IMR-90 (cell line): ENCODE measurements around the gene GABBR2. TPM values are rescaled to one million over a fixed set of nuclear protein-coding genes. Genes with fewer than 3 reads are reported as not detected.

Experiments used
- ATAC-seq: fragments of 200-7000 bp; cut with Tn5 transposase; 2 replicates; pipeline ENCODE4 v1.9.1; 2020; ENCODE audit warnings: low read depth, mild to moderate bottlenecking, moderate library complexity
- BruUV-seq: library from RNA; stranded (reverse); fragments of 400-500 nt; replicated peaks from 2 replicates; lab custom pipeline; 2021; lab: Mats Ljungman, UMichigan
- CTCF ChIA-PET: fragments of 300-600 bp; formaldehyde crosslinking; extraction: SDS; loops from one replicate; lab custom pipeline; 2021; ENCODE audit warnings: antibody characterized with exemption; lab: Yijun Ruan, JAX
- POLR2A ChIA-PET: fragments of 300-600 bp; sonication (Branson Sonifier 250); formaldehyde crosslinking; loops from one replicate; lab custom pipeline; 2022; ENCODE audit warnings: antibody characterized with exemption; ENCODE audit not compliant: unreplicated experiment; lab: Charles Lee
- DNase-seq: peaks from one replicate; pipeline ENCODE4 v3.0.0; 2013
- H2AFZ ChIP-seq: replicated peaks from 2 replicates; pipeline ENCODE3; 2013; ENCODE audit warnings: low read length, mild to moderate bottlenecking; ENCODE audit not compliant: poor library complexity
- H2AK5ac ChIP-seq: 2 replicates; pipeline ENCODE4 v1.6.1; 2013; ENCODE audit warnings: low read depth, low read length, inconsistent platforms
- H2AK9ac ChIP-seq: replicated peaks from 2 replicates; pipeline ENCODE3; 2013; ENCODE audit warnings: mild to moderate bottlenecking, low read depth, low read length, moderate library complexity; ENCODE audit not compliant: poor library complexity
- H2BK120ac ChIP-seq: 2 replicates; pipeline ENCODE4 v1.6.1; 2013; ENCODE audit warnings: low read depth, low read length, inconsistent platforms
- H2BK15ac ChIP-seq: 3 replicates; pipeline ENCODE4 v1.6.1; 2013; ENCODE audit warnings: low read depth, low read length, inconsistent platforms
- H2BK20ac ChIP-seq: 2 replicates; pipeline ENCODE4 v1.6.1; 2013; ENCODE audit warnings: low read depth, mild to moderate bottlenecking, inconsistent platforms, low read length, moderate library complexity
- H2BK5ac ChIP-seq: 2 replicates; pipeline ENCODE4 v1.6.1; 2013; ENCODE audit warnings: mild to moderate bottlenecking, low read depth, low read length, inconsistent platforms; ENCODE audit not compliant: poor library complexity, severe bottlenecking
- H3K14ac ChIP-seq: replicated peaks from 2 replicates; pipeline ENCODE4 v1.6.1; 2013; ENCODE audit warnings: low read depth, low read length, inconsistent platforms
- H3K18ac ChIP-seq: 2 replicates; pipeline ENCODE4 v1.6.1; 2013; ENCODE audit warnings: low read depth, low read length, control low read depth
- H3K23ac ChIP-seq: 2 replicates; pipeline ENCODE4 v1.6.1; 2013; ENCODE audit warnings: low read depth, low read length, inconsistent platforms
- H3K27ac ChIP-seq: 2 replicates; pipeline ENCODE4 v1.5.1; 2013; ENCODE audit warnings: mild to moderate bottlenecking, control low read depth, low read length; ENCODE audit not compliant: insufficient read depth
- H3K27me3 ChIP-seq: 2 replicates; pipeline ENCODE4 v1.6.1; 2013; ENCODE audit warnings: low read length; ENCODE audit not compliant: control insufficient read depth, insufficient read depth
- H3K36me3 ChIP-seq: 2 replicates; pipeline ENCODE4 v1.6.1; 2013; ENCODE audit warnings: low read length, mixed read lengths; ENCODE audit not compliant: control insufficient read depth, insufficient read depth
- H3K4ac ChIP-seq: 2 replicates; pipeline ENCODE4 v1.6.1; 2013; ENCODE audit warnings: low read depth, low read length, inconsistent platforms
- H3K4me1 ChIP-seq: 2 replicates; pipeline ENCODE4 v1.6.1; 2013; ENCODE audit warnings: low read length, mixed read lengths; ENCODE audit not compliant: control insufficient read depth, insufficient read depth
- H3K4me2 ChIP-seq: 2 replicates; pipeline ENCODE4 v1.6.1; 2013; ENCODE audit warnings: low read depth, mild to moderate bottlenecking, control low read depth, low read length, moderate library complexity
- H3K4me3 ChIP-seq: 2 replicates; pipeline ENCODE4 v1.5.1; 2013; ENCODE audit warnings: low read depth, mild to moderate bottlenecking, control low read depth, low read length, moderate library complexity; ENCODE audit not compliant: insufficient read depth
- H3K56ac ChIP-seq: 2 replicates; pipeline ENCODE4 v1.6.1; 2013; ENCODE audit warnings: low read length, inconsistent platforms; ENCODE audit not compliant: insufficient read depth; ENCODE audit errors: extremely low read depth
- H3K79me1 ChIP-seq, 2 experiments: 2 replicates each; pipeline ENCODE4 v1.6.1; 2013; ENCODE audit warnings: low read length in 2 of 2, inconsistent platforms in 1 of 2, low read depth in 1 of 2
- H3K9ac ChIP-seq: 2 replicates; pipeline ENCODE4 v1.6.1; 2013; ENCODE audit warnings: low read depth, low read length, control low read depth
- H3K9me1 ChIP-seq: 2 replicates; pipeline ENCODE4 v1.6.1; 2013; ENCODE audit warnings: low read length, inconsistent platforms; ENCODE audit not compliant: insufficient read depth
- H3K9me3 ChIP-seq: 2 replicates; pipeline ENCODE4 v1.6.1; 2013; ENCODE audit warnings: low read length; ENCODE audit not compliant: control insufficient read depth, insufficient read depth
- H4K20me1 ChIP-seq: 2 replicates; pipeline ENCODE4 v1.6.1; 2013; ENCODE audit warnings: low read length, inconsistent platforms; ENCODE audit not compliant: insufficient read depth
- H4K5ac ChIP-seq: 2 replicates; pipeline ENCODE4 v1.6.1; 2013; ENCODE audit warnings: mild to moderate bottlenecking, low read depth, low read length, control low read depth
- H4K8ac ChIP-seq, 2 experiments: 2 replicates each; pipeline ENCODE4 v1.6.1; 2013; ENCODE audit warnings: low read depth in 2 of 2, low read length in 2 of 2, control low read depth in 1 of 2, inconsistent platforms in 1 of 2
- H4K91ac ChIP-seq: 2 replicates; pipeline ENCODE4 v1.6.1; 2013; ENCODE audit warnings: low read depth, low read length, inconsistent platforms; ENCODE audit not compliant: insufficient read depth
- BHLHE40 ChIP-seq: fragments of 150-350 bp; IDR thresholded peaks from 2 replicates; pipeline ENCODE4 v1.6.1; 2016; ENCODE audit warnings: mild to moderate bottlenecking, low read depth, low read length
- CHD1 ChIP-seq: IDR thresholded peaks from 2 replicates; pipeline ENCODE4 v1.6.1; 2012; ENCODE audit warnings: low read depth, low read length, improper control_type of control experiment
- CTCF ChIP-seq: conservative IDR thresholded peaks from 2 replicates; pipeline ENCODE4 v1.5.1; 2012; ENCODE audit warnings: mild to moderate bottlenecking, low read depth, low read length, improper control_type of control experiment
- ELK1 ChIP-seq: fragments of 150-350 bp; IDR thresholded peaks from 2 replicates; pipeline ENCODE4 v1.6.1; 2016; ENCODE audit warnings: low read depth, mild to moderate bottlenecking, low read length, moderate library complexity, borderline replicate concordance
- FOS ChIP-seq: fragments of 150-350 bp; IDR thresholded peaks from 2 replicates; pipeline ENCODE4 v1.6.1; 2016; ENCODE audit warnings: low read depth, low read length
- MXI1 ChIP-seq: IDR thresholded peaks from 2 replicates; pipeline ENCODE4 v1.6.1; 2012; ENCODE audit warnings: low read depth, mild to moderate bottlenecking, low read length, moderate library complexity, borderline replicate concordance
- NFE2L2 ChIP-seq: fragments of 150-350 bp; IDR thresholded peaks from 2 replicates; pipeline ENCODE4 v1.6.1; 2016; ENCODE audit warnings: low read depth, mild to moderate bottlenecking, low read length
- POLR2A ChIP-seq: IDR thresholded peaks from 2 replicates; pipeline ENCODE4 v1.6.1; 2012; ENCODE audit warnings: mild to moderate bottlenecking, low read depth, low read length
- RAD21 ChIP-seq: IDR thresholded peaks from 2 replicates; pipeline ENCODE4 v1.6.1; 2012; ENCODE audit warnings: low read length, improper control_type of control experiment
- RCOR1 ChIP-seq: IDR thresholded peaks from 2 replicates; pipeline ENCODE4 v1.6.1; 2012; ENCODE audit warnings: mild to moderate bottlenecking, low read length, improper control_type of control experiment; ENCODE audit not compliant: insufficient replicate concordance
- WGBS, 2 experiments: methylation state at CpG; one replicate each; pipeline versions ENCODE4 v1.1.5 to v1.1.7; 2013; ENCODE audit warnings: missing lambda C conversion rate in 2 of 2; ENCODE audit not compliant: insufficient read length in 1 of 2; ENCODE audit errors: extremely low coverage in 2 of 2; 5-methylcytosine and 5-hydroxymethylcytosine counted together
- dilution Hi-C: fragments of 300-500 bp; cut with HindIII; formaldehyde crosslinking; loops from one replicate; pipeline ENCODE4 v1.14.3; 2018; ENCODE audit warnings: low sequenced_read_pairs; ENCODE audit not compliant: unreplicated experiment
- in situ Hi-C: fragments of 300-500 bp; cut with MboI; formaldehyde crosslinking; loops from 3 replicates; pipeline ENCODE4 v1.14.3; 2019; ENCODE audit warnings: low sequenced_read_pairs, inconsistent platforms, mixed read lengths
- intact Hi-C: fragments of 100-400 bp; cut with micrococcal nuclease; formaldehyde crosslinking; loops from 2 replicates; pipeline ENCODE4 v1.10.0; 2022
- polyA plus RNA-seq, 3 experiments: library from polyadenylated mRNA; depleted of rRNA; stranded (reverse); fragments of >200 nt; gene quantifications; 2 replicates each; pipeline ENCODE4 v1.2.3, GENCODE V29; 2012; ENCODE audit warnings: low replicate concordance in 1 of 3
- total RNA-seq: library from RNA; depleted of rRNA; stranded (reverse); fragments of >200 nt; gene quantifications from 2 replicates; pipeline ENCODE4 v1.2.3, GENCODE V29; 2012

The GABBR2 gene
- total and polyA plus RNA-seq, 2 of the 4 experiments (the other 2 are of a cell fraction), result 14.2 to 20.3 TPM

- peak overlapping the region; percentile 91 for H3K4ac ChIP-seq
- peak overlapping the region; percentile 11 for H3K4me2 ChIP-seq
- H3K23ac ChIP-seq, result peak overlapping the region; percentile 53; the same call in 1 of the 2 replicates
- dilution Hi-C loops (no loop called here), intact Hi-C loops (loop anchor here (5.0 to 10.0 kb wide), 2 partner anchors 106 to 237 kb away; no protein-coding TSS in a partner anchor), in situ Hi-C loops (no loop called here)
- peak overlapping the region; percentile 31; the same call in 1 of the 2 replicates for H4K5ac ChIP-seq
- H2AFZ ChIP-seq, result peak overlapping the region; percentile 11
- peak overlapping the region; percentile 84; the same call in 1 of the 2 replicates for H3K56ac ChIP-seq
- H3K14ac ChIP-seq, result peak overlapping the region; percentile 62; the same call in 1 of the 2 replicates
- peaks cover 24% of the 10 kb centered on the region for H3K4me1 ChIP-seq
- no peaks in the 10 kb centered on the region for H3K9me3 ChIP-seq
- H4K91ac ChIP-seq, result peak overlapping the region; percentile 90
- no peak overlapping the region for H2AK9ac ChIP-seq
- ATAC-seq (peak; percentile 88), DNase-seq (peak; percentile 97)
- ChIA-PET CTCF (interaction anchor here (1.2 to 1.9 kb wide), 2 partner anchors 63 to 67 kb away, joined by 5 read pairs; no protein-coding TSS in a partner anchor), POLR2A (no interaction called here)
- H3K9ac ChIP-seq, result peak overlapping the region; percentile 31; the same call in 1 of the 2 replicates
- BruUV-seq, result no TSS peak
- peak overlapping the region; percentile 84 for H2BK5ac ChIP-seq
- H2AK5ac ChIP-seq, result no peak overlapping the region; the same call in 1 of the 2 replicates
- no peak overlapping the region for H3K4me3 ChIP-seq
- H4K8ac ChIP-seq, result peak overlapping the region; percentile 61 to 73; a peak in 3 of 4 replicates
- H4K20me1 ChIP-seq, result peaks cover 3% of the 10 kb centered on the region; the same call in 1 of the 2 replicates
- H2BK20ac ChIP-seq, result peak overlapping the region; percentile 95
- peaks cover 25% of the 10 kb centered on the region for H3K9me1 ChIP-seq
- TF ChIP-seq FOS (peak; percentile 79), BHLHE40 (peak; percentile 36; the same call in 1 of the 2 replicates), NFE2L2 (no peak), ELK1 (no peak), CTCF (peak; percentile 16; the same call in 1 of the 2 replicates), POLR2A (no peak), RCOR1 (peak; percentile 54), MXI1 (0 out of 2 replicates have a peak, but pooled peaks have one; percentile 23), RAD21 (no peak; the same call in 1 of the 2 replicates), CHD1 (no peak)
- WGBS, 2 experiments, result 0% methylated on average over 2 of the region's 11 CpGs; no CpG with 5 or more reads in 1 of the 2 experiments
- H3K27me3 ChIP-seq, result no peaks in the 10 kb centered on the region
- H3K18ac ChIP-seq, result peak overlapping the region; percentile 72
- H3K36me3 ChIP-seq, result no peaks in the 10 kb centered on the region
- peak overlapping the region; percentile 47 for H3K27ac ChIP-seq
- peak overlapping the region; percentile 95 for H2BK120ac ChIP-seq
- peak overlapping the region; percentile 20; the same call in 1 of the 3 replicates for H2BK15ac ChIP-seq
- peaks cover 7 to 29% of the 10 kb centered on the region in 2 experiments; a peak in 3 of 4 replicates for H3K79me1 ChIP-seq
Measured at GRCh38 chr9:98551511-98552286, 157.0 kb downstream of the GABBR2 start.
